Tibial nerve (tissue), 4 donors: Measurements from ENCODE around the gene NCKAP1. TPM values are rescaled to one million over a fixed set of nuclear protein-coding genes. Genes with fewer than 3 reads are reported as not detected.
"Not testable (repeated sequence)": the region's sequence is repeated elsewhere in the genome, so short reads cannot be mapped to it uniquely, and the experiment has no call there.

Source experiments
- DNase-seq, 2 donors: peaks; one replicate each; pipeline ENCODE4 v3.0.0-alpha.2; 2019; ENCODE audit warnings: low spot score in 2 of 2
- H3K27ac ChIP-seq, 4 donors: fragments of 200-600 bp; sonication (generic) in 3 of 4; one replicate each; pipeline ENCODE4 v1.5.1; 2017 to 2019; ENCODE audit warnings: mild to moderate bottlenecking in 1 of 4
- H3K27me3 ChIP-seq, 2 donors: fragments of 200-600 bp; sonication (generic) in 1 of 2; one replicate each; pipeline versions ENCODE4 v1.5.1 to v1.6.0; 2017 to 2019
- H3K36me3 ChIP-seq, 3 donors: fragments of 200-600 bp; sonication (generic); one replicate each; pipeline ENCODE4 v1.5.1; 2018 to 2019
- H3K4me1 ChIP-seq, 4 donors: fragments of 200-600 bp; sonication (generic) in 3 of 4; one replicate each; pipeline ENCODE4 v1.5.1; 2017 to 2019
- H3K4me3 ChIP-seq, 4 donors: fragments of 200-600 bp; sonication (generic) in 3 of 4; one replicate each; pipeline ENCODE4 v1.5.1; 2017 to 2019; ENCODE audit warnings: mild to moderate bottlenecking in 1 of 4, moderate library complexity in 1 of 4
- H3K9me3 ChIP-seq, 4 donors: fragments of 200-600 bp; sonication (generic) in 3 of 4; one replicate each; pipeline ENCODE4 v1.5.1; 2017 to 2019
- EP300 ChIP-seq, 2 donors: sonication (generic); formaldehyde crosslinking; IDR thresholded peaks; one replicate each; pipeline ENCODE4 v1.6.1; 2017; ENCODE audit warnings: antibody characterized with exemption in 2 of 2, mild to moderate bottlenecking in 1 of 2
- POLR2A ChIP-seq, 2 donors: fragments of 450-650 bp; IDR thresholded peaks; one replicate each; pipeline ENCODE4 v1.6.1; 2017; ENCODE audit warnings: antibody characterized with exemption in 2 of 2, mild to moderate bottlenecking in 2 of 2, moderate library complexity in 2 of 2
- WGBS, 2 donors: methylation state at CpG; one replicate each; pipeline ENCODE4 v1.1.5; 2018; 5-methylcytosine and 5-hydroxymethylcytosine counted together
- total RNA-seq, 4 donors: library from RNA; depleted of rRNA; stranded (reverse); fragments of >200 nt; gene quantifications; one replicate each; pipeline ENCODE4 v1.1.0, GENCODE V29; 2016
- TF ChIP-seq, protein P1 (sequence below), 5 experiments: fragments of 200-600 bp in 3 of 5; fragments of 450-650 bp in 2 of 5; sonication (generic) in 3 of 5; IDR thresholded peaks; one replicate each; pipeline ENCODE4 v1.5.1; 2016 to 2019; ENCODE audit warnings: antibody characterized with exemption in 5 of 5, mild to moderate bottlenecking in 3 of 5, moderate library complexity in 2 of 5

Gene NCKAP1
- total RNA-seq, 4 donors from 2014 or later, result 80.6 to 114 (median 85.6) TPM

DNA sequence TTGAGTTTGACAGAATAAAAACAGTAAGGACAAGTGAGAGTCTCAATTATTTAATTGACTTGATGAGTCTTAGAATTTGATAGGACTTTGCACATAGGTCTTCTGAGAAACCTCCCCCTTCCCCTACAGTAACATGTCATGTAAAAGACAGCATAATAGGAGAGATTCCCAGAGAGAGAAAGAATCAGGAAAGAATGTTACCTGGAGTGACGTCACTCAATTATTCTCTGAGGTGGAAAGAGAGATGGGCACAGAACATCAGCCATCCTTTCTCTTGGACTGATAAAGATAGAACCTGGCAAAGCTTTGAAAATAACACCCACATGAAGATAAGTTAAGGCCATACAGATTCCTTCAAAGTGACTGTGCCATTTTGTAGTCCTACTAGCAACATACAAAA, 152.5 kb downstream of the NCKAP1 start:
- no peaks in the 10 kb centered on the region for H3K4me1 ChIP-seq
- H3K27ac ChIP-seq, result peak overlapping the region in 1 of 4 donors; percentile 19
- no peaks in the 10 kb centered on the region for H3K36me3 ChIP-seq
- no peak for TF ChIP-seq POLR2A (IDR thresholded peaks at IDR 0.05)
- no peak for TF ChIP-seq EP300 (IDR thresholded peaks at IDR 0.05)
- TF ChIP-seq, protein P1, sequence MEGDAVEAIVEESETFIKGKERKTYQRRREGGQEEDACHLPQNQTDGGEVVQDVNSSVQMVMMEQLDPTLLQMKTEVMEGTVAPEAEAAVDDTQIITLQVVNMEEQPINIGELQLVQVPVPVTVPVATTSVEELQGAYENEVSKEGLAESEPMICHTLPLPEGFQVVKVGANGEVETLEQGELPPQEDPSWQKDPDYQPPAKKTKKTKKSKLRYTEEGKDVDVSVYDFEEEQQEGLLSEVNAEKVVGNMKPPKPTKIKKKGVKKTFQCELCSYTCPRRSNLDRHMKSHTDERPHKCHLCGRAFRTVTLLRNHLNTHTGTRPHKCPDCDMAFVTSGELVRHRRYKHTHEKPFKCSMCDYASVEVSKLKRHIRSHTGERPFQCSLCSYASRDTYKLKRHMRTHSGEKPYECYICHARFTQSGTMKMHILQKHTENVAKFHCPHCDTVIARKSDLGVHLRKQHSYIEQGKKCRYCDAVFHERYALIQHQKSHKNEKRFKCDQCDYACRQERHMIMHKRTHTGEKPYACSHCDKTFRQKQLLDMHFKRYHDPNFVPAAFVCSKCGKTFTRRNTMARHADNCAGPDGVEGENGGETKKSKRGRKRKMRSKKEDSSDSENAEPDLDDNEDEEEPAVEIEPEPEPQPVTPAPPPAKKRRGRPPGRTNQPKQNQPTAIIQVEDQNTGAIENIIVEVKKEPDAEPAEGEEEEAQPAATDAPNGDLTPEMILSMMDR (IDR thresholded peaks at IDR 0.05), result no peak
- H3K27me3 ChIP-seq, result no peaks in the 10 kb centered on the region
- H3K9me3 ChIP-seq, result peaks cover 0 to 7% (median 0%) of the 10 kb centered on the region in 4 donors
- WGBS, 2 donors, result 89 to 91% methylated on average over 1 of the region's 1 CpG
- no peak overlapping the region for H3K4me3 ChIP-seq
- no peak for DNase-seq

DNA sequence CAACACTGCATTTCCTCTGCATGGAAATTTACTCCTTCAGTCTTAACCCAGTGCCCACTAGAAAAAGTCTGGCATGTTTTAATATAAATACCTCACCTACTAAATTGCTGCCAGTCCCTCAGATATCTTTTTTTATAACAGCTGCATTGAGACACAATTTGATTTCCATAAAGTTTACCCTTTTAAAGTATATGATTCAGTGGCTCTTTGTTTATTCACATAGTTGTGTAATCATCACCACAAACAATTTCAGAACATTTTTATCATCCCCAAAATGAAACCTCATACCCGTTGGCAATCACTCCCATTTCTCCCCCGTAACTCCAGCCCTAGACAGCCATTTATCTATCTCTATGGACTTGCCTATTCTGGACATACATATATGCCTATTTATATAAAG, 154.8 kb downstream of the NCKAP1 start:
- DNase-seq, result no peak
- Histone ChIP-seq H3K36me3 (no peaks in the 10 kb centered on the region), H3K27ac (no peak overlapping the region), H3K4me1 (no peaks in the 10 kb centered on the region), H3K4me3 (no peak overlapping the region), H3K27me3 (no peaks in the 10 kb centered on the region), H3K9me3 (peaks cover 0 to 17% (median 0%) of the 10 kb centered on the region in 4 donors)
- TF ChIP-seq EP300 (IDR thresholded peaks at IDR 0.05), result no peak
- TF ChIP-seq, protein P1 (IDR thresholded peaks at IDR 0.05), result no peak
- no peak for TF ChIP-seq POLR2A (IDR thresholded peaks at IDR 0.05)
- 70 to 75% methylated on average over 2 of the region's 2 CpGs for WGBS, 2 donors

DNA sequence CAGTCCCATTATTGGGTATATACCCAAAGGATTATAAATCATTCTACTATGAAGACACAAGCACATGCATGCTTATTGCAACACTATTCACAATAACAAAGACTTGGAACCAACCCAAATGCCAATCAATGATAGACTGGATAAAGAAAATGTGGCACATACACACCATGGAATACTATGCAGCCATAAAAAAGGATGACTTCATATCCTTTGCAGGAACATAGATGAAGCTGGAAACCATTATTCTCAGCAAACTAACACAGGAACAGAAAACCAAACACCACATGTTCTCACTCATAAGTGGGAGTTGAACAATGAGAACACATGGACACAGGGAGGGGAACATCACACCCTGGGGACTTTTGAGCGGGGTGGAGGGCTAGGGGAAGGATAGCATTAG, 158.2 kb downstream of the NCKAP1 start:
- not testable (repeated sequence) for H3K36me3 ChIP-seq, DNase-seq, H3K4me3 ChIP-seq, H3K27ac ChIP-seq, H3K27me3 ChIP-seq, H3K4me1 ChIP-seq
- peaks cover 0 to 22% (median 0%) of the 10 kb centered on the region in 4 donors for H3K9me3 ChIP-seq
- WGBS, 2 donors, result 82 to 85% methylated on average over 1 of the region's 1 CpG

DNA sequence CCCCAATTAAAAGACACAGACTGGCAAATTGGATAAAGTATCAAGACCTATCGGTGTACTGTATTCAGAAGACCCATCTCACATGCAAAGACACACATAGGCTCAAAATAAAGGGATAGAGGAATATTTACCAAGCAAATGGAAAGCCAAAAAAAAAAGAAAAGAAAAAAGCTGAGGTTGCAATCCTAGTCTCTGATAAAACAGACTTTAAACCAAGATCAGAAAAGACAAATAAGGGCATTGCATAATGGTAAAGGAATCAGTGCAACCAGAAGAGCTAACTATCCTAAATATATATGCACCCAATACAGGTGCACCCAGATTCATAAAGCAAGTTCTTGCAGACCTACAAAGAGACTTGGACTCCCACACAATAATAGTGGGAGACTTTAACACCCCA, 161.6 kb downstream of the NCKAP1 start:
- H3K36me3 ChIP-seq, H3K27ac ChIP-seq, H3K4me1 ChIP-seq, H3K4me3 ChIP-seq, DNase-seq, H3K27me3 ChIP-seq: not testable (repeated sequence)
- peaks cover 0 to 25% (median 0%) of the 10 kb centered on the region in 4 donors for H3K9me3 ChIP-seq
- WGBS, 2 donors, result 92% methylated on average over 1 of the region's 1 CpG

DNA sequence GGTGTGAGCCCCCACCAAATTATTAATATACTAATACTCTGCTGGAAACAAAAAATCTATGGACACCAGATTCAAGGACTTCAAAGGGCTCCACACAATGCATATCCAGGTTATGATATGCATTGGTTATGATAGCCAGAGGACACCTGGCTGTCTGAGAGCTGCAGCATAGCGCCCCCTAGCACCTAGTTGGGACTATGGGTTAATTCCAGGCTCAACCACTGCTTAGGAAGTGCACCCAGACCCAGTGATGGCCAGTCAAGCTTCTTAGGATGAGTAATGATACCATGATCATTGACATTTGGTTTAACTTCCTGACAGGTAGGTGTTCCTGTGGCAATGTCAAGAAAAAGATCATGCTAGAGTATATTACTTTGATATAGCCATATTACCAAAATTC, 168.0 kb downstream of the NCKAP1 start:
- Histone ChIP-seq H3K4me3 (no peak overlapping the region), H3K36me3 (no peaks in the 10 kb centered on the region), H3K4me1 (peaks cover 0 to 28% (median 6%) of the 10 kb centered on the region in 4 donors), H3K27ac (no peak overlapping the region), H3K27me3 (no peaks in the 10 kb centered on the region), H3K9me3 (peaks cover 0 to 4% (median 0%) of the 10 kb centered on the region in 4 donors)
- 0% methylated on average over 1 of the region's 1 CpG for whole genome bisulfite sequencing, 2 donors
- DNase-seq, result no peak
- TF ChIP-seq POLR2A (IDR thresholded peaks at IDR 0.05), result no peak
- TF ChIP-seq, protein P1 (IDR thresholded peaks at IDR 0.05), result no peak
- TF ChIP-seq EP300 (IDR thresholded peaks at IDR 0.05), result no peak

DNA sequence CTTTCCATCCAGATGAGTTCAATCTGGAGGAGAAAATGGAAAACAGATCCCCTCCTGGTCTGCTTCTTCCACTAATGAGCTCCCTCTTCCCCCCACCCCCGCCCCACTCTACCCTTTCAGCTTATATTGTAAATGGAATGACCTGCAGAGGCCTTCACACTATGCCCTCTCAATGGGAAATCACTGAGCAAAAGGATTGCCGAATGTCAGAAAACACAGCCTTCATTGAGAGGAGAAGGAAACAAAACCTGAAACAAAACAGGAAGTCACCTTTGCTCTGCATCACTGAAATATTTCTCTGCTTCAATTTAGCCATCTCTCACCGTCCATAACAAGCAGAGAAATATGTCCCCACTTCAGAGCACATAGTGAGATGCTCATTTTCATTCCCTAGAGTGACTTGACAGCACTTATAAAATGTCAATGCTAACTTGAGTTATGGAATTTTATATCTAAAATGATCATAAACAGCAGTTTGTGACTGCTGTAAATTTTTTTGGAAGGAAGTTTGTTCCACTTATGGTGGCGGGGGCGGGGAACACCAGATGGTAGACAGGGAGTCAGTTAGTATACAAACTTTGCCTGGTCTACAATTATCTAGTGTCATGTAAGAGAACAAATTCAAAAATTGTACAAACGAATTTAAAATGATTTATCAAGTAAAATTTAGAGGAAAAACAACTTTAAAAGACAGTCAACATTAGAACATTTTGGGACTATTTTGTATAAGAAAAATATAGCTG, 170.0 kb downstream of the NCKAP1 start:
- peaks cover 0 to 32% (median 6%) of the 10 kb centered on the region in 4 donors for H3K4me1 ChIP-seq
- H3K9me3 ChIP-seq, result no peaks in the 10 kb centered on the region
- H3K4me3 ChIP-seq, result no peak overlapping the region
- H3K27me3 ChIP-seq, result no peaks in the 10 kb centered on the region
- no peak overlapping the region for H3K27ac ChIP-seq
- DNase-seq, result no peak
- no peaks in the 10 kb centered on the region for H3K36me3 ChIP-seq
- TF ChIP-seq EP300 (IDR thresholded peaks at IDR 0.05) (no peak), POLR2A (IDR thresholded peaks at IDR 0.05) (no peak)
- TF ChIP-seq, protein P1 (IDR thresholded peaks at IDR 0.05), result no peak
- WGBS, 2 donors, result 64 to 65% methylated on average over 6 of the region's 6 CpGs
